Measurements from ENCODE around the gene SBF2. TPM values are rescaled to one million over a fixed set of nuclear protein-coding genes. Genes with fewer than 3 reads are reported as not detected.

The SBF2 gene
- total RNA-seq, 5 donors from 2014 or later (not counting 1 experiment from before 2014, with no cell fraction given) = 9.5 to 23.5 (median 13.0) TPM

DNA sequence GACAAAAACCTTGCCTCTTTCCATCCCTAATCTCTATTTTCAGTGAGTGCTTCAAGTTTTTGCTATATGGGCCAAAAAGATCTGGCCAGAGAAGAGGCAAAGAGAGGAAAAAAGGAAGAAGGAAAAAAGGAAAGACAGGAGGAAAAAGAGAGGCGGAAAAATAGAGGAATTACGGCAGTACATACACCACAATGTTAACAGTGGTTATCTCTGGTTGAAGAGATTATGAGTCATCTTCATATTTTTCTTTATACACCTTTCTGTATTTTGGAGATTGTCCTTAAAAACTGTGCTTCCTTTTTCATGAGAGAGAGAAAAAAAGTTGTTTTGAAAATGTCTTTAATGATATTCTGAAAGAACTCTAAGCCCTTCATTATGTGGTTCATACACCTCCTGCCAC lies 133.7 kb downstream of the SBF2 start:
- no peak for DNase-seq
- CTCF ChIA-PET = no interaction called here

DNA sequence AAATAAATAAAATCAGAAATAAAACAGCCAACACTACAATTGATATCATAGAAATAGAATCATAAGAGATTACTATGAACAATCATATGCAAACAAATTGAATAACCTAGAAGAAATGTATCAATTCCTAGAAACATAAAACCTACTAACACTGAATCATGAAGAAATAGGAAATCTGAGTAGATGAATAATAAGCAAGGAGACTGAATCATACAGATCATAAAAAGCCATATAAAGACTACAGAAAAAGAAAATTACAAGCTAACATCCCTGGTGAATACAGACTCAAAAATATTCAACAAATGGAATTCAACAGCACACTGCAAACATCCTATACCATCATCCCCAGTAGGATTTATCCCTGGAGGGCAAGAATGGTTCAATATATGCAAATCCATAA lies 135.6 kb downstream of the SBF2 start:
- CTCF ChIA-PET = interaction anchor here in 1 of 2 donors (0.6 kb wide), 1 partner anchor 1966 kb away, joined by 4 read pairs; no protein-coding TSS in a partner anchor
- no peak overlapping the region for H3K4me3 ChIP-seq (ENCODE audit: control insufficient read depth in 1 of 2, extremely low read depth in 1 of 2, low read length in 1 of 2)
- ATAC-seq (replicated peaks in 1 of 4) = no peak

More for the DNA sequence above, 133.7 kb downstream of the SBF2 start:
- Histone ChIP-seq H3K4me3 (ENCODE audit: control insufficient read depth in 1 of 2, extremely low read depth in 1 of 2, low read length in 1 of 2) (no peak overlapping the region), H3K27ac (ENCODE audit: low read length) (no peak overlapping the region), H3K4me1 (ENCODE audit: control insufficient read depth in 1 of 2, extremely low read depth in 1 of 2, insufficient read depth in 2 of 2, low read length in 2 of 2) (no peaks in the 10 kb centered on the region), H3K9me3 (no peaks in the 10 kb centered on the region), H3K36me3 (ENCODE audit: control insufficient read depth in 2 of 2, extremely low read depth in 1 of 2, insufficient read depth in 1 of 2, low read length in 1 of 2) (no peaks in the 10 kb centered on the region), H3K27me3 (replicated peaks in 1 of 2; ENCODE audit: control insufficient read depth in 2 of 2, extremely low read depth in 1 of 2, insufficient read depth in 2 of 2, low read length in 1 of 2) (no peaks in the 10 kb centered on the region)
- peaks cover 17% of the 10 kb centered on the region for H3K36me3 Mint-ChIP-seq
- no peaks in the 10 kb centered on the region for H3K27me3 Mint-ChIP-seq
- no CpG with 5 or more reads among the region's 2 CpGs for WGBS (ENCODE audit: insufficient coverage)
- H3K9me3 Mint-ChIP-seq = peaks cover 8 to 16% (median 11%) of the 10 kb centered on the region in 3 donors
- POLR2A ChIA-PET = no interaction called here
- H3K4me1 Mint-ChIP-seq = peaks cover 5 to 10% (median 6%) of the 10 kb centered on the region in 3 donors
- ATAC-seq (replicated peaks in 1 of 4) = no peak
- no peak overlapping the region for H3K27ac Mint-ChIP-seq
- H3K4me3 Mint-ChIP-seq = no peak overlapping the region

DNA sequence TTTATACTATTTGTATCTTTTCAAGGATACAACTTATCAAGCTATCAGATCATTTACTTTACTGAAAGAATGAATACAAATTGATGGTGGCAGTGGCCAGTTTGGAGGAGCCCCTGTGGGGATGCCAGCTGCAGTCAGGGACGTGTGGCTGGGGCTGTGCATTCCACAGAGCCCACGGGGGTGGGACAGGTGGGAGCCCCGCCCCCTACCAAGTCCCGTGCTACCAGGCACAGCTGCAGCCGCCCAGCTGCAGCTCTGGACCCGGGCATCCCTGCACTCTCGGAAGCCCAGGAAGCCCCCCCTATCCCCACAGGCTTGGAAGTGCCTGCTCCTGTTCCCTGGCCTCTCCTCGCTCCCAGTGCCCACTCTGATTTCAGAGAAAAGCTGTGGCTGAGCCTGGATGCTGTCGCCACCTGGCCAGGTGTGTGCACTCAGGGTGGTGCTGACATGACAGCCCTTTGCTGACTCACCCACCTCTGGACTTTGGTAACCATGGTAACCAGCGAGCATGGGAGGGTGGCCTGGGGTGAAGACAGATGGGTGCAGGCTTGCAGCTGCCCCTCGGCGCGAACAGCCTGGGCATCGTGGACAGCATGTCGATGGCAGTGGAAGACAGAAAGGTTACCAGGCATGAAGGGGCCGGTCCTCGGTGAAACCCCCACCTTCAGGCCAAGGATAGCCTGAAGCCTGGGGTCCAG lies 138.1 kb downstream of the SBF2 start:
- H3K27ac ChIP-seq (ENCODE audit: low read length) = no peak overlapping the region
- Mint-ChIP-seq H3K9me3 (peaks cover 8 to 16% (median 11%) of the 10 kb centered on the region in 3 donors), H3K4me1 (peaks cover 0 to 4% (median 3%) of the 10 kb centered on the region in 3 donors), H3K27ac (no peak overlapping the region), H3K27me3 (no peaks in the 10 kb centered on the region), H3K36me3 (peaks cover 17% of the 10 kb centered on the region), H3K4me3 (no peak overlapping the region)
- no peaks in the 10 kb centered on the region for H3K9me3 ChIP-seq
- no peak for DNase-seq
- no peak for ATAC-seq (replicated peaks in 1 of 4)
- no peak overlapping the region for H3K4me3 ChIP-seq (ENCODE audit: control insufficient read depth in 1 of 2, extremely low read depth in 1 of 2, low read length in 1 of 2)
- H3K36me3 ChIP-seq (ENCODE audit: control insufficient read depth in 2 of 2, extremely low read depth in 1 of 2, insufficient read depth in 1 of 2, low read length in 1 of 2) = no peaks in the 10 kb centered on the region
- no peaks in the 10 kb centered on the region for H3K27me3 ChIP-seq (replicated peaks in 1 of 2; ENCODE audit: control insufficient read depth in 2 of 2, extremely low read depth in 1 of 2, insufficient read depth in 2 of 2, low read length in 1 of 2)
- ChIA-PET POLR2A (no interaction called here), CTCF (no interaction called here)
- H3K4me1 ChIP-seq (ENCODE audit: control insufficient read depth in 1 of 2, extremely low read depth in 1 of 2, insufficient read depth in 2 of 2, low read length in 2 of 2) = no peaks in the 10 kb centered on the region
- WGBS (ENCODE audit: insufficient coverage) = 91% methylated on average over 17 of the region's 17 CpGs

More for the DNA sequence above, 135.6 kb downstream of the SBF2 start:
- no peaks in the 10 kb centered on the region for H3K4me1 ChIP-seq (ENCODE audit: control insufficient read depth in 1 of 2, extremely low read depth in 1 of 2, insufficient read depth in 2 of 2, low read length in 2 of 2)
- no peaks in the 10 kb centered on the region for H3K36me3 ChIP-seq (ENCODE audit: control insufficient read depth in 2 of 2, extremely low read depth in 1 of 2, insufficient read depth in 1 of 2, low read length in 1 of 2)
- no peaks in the 10 kb centered on the region for H3K9me3 ChIP-seq
- Mint-ChIP-seq H3K4me1 (peaks cover 0 to 7% (median 4%) of the 10 kb centered on the region in 3 donors), H3K27me3 (no peaks in the 10 kb centered on the region), H3K9me3 (peaks cover 8 to 16% (median 11%) of the 10 kb centered on the region in 3 donors), H3K27ac (no peak overlapping the region), H3K36me3 (peaks cover 17% of the 10 kb centered on the region), H3K4me3 (no peak overlapping the region)
- no peaks in the 10 kb centered on the region for H3K27me3 ChIP-seq (replicated peaks in 1 of 2; ENCODE audit: control insufficient read depth in 2 of 2, extremely low read depth in 1 of 2, insufficient read depth in 2 of 2, low read length in 1 of 2)
- POLR2A ChIA-PET = no interaction called here
- DNase-seq = no peak
- H3K27ac ChIP-seq (ENCODE audit: low read length) = no peak overlapping the region

DNA sequence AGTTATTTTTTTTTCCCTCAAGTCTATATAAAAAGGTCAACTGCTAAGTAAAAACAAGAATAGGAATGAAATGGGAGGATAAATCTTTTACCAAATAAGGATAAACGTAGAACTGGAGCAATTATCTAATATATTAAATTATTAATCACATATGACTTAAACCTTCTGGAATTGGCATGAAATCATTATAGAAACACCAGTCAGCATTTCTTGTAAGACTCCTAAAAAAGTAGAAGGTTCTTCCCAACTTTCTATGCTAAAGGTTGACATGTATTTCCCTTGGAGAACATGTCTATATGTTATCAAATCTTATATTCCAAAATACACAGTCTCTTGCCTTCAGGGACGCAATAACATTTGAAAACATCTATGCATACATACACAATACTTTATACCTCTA lies 143.2 kb downstream of the SBF2 start:
- Histone ChIP-seq H3K9me3 (no peaks in the 10 kb centered on the region), H3K36me3 (ENCODE audit: control insufficient read depth in 2 of 2, extremely low read depth in 1 of 2, insufficient read depth in 1 of 2, low read length in 1 of 2) (no peaks in the 10 kb centered on the region), H3K27ac (ENCODE audit: low read length) (no peak overlapping the region), H3K4me3 (ENCODE audit: control insufficient read depth in 1 of 2, extremely low read depth in 1 of 2, low read length in 1 of 2) (no peak overlapping the region), H3K27me3 (replicated peaks in 1 of 2; ENCODE audit: control insufficient read depth in 2 of 2, extremely low read depth in 1 of 2, insufficient read depth in 2 of 2, low read length in 1 of 2) (no peaks in the 10 kb centered on the region), H3K4me1 (ENCODE audit: control insufficient read depth in 1 of 2, extremely low read depth in 1 of 2, insufficient read depth in 2 of 2, low read length in 2 of 2) (no peaks in the 10 kb centered on the region)
- no peak for ATAC-seq (replicated peaks in 1 of 4)
- H3K9me3 Mint-ChIP-seq = peaks cover 3 to 10% (median 4%) of the 10 kb centered on the region in 3 donors
- peaks cover 8% of the 10 kb centered on the region for H3K36me3 Mint-ChIP-seq
- no peaks in the 10 kb centered on the region for H3K4me1 Mint-ChIP-seq
- no peak overlapping the region for H3K4me3 Mint-ChIP-seq
- no peaks in the 10 kb centered on the region for H3K27me3 Mint-ChIP-seq
- POLR2A ChIA-PET = no interaction called here
- CTCF ChIA-PET = no interaction called here
- WGBS (ENCODE audit: insufficient coverage) = 100% methylated on average over 1 of the region's 2 CpGs
- H3K27ac Mint-ChIP-seq = no peak overlapping the region
- DNase-seq = no peak

DNA sequence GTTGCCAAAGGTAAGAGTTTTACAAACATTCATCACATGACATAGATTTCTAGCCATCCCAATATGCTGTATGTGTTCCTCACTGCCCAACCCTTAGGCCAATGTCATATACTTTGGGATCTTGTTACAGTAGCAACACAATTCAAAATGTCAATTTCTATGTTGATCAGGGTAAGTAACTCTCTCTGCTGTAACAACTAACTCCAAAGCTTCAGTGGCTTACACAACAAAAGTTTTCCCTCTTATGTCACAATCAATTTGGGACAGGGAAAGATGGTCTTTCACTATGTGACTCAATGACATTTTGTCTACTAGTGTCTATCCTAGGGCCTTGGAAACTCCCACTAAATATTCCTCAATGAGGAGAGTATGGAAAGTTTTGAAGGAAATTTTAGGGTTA lies 144.5 kb downstream of the SBF2 start:
- Histone ChIP-seq H3K4me3 (ENCODE audit: control insufficient read depth in 1 of 2, extremely low read depth in 1 of 2, low read length in 1 of 2) (no peak overlapping the region), H3K36me3 (ENCODE audit: control insufficient read depth in 2 of 2, extremely low read depth in 1 of 2, insufficient read depth in 1 of 2, low read length in 1 of 2) (no peaks in the 10 kb centered on the region), H3K4me1 (ENCODE audit: control insufficient read depth in 1 of 2, extremely low read depth in 1 of 2, insufficient read depth in 2 of 2, low read length in 2 of 2) (no peaks in the 10 kb centered on the region), H3K9me3 (no peaks in the 10 kb centered on the region), H3K27ac (ENCODE audit: low read length) (no peak overlapping the region), H3K27me3 (replicated peaks in 1 of 2; ENCODE audit: control insufficient read depth in 2 of 2, extremely low read depth in 1 of 2, insufficient read depth in 2 of 2, low read length in 1 of 2) (no peaks in the 10 kb centered on the region)
- Mint-ChIP-seq H3K4me3 (no peak overlapping the region), H3K4me1 (no peaks in the 10 kb centered on the region), H3K27me3 (no peaks in the 10 kb centered on the region), H3K27ac (no peak overlapping the region), H3K36me3 (peaks cover 8% of the 10 kb centered on the region), H3K9me3 (peaks cover 3 to 10% (median 4%) of the 10 kb centered on the region in 3 donors)
- CTCF ChIA-PET = no interaction called here
- ATAC-seq (replicated peaks in 1 of 4) = no peak
- POLR2A ChIA-PET = no interaction called here
- no peak for DNase-seq

DNA sequence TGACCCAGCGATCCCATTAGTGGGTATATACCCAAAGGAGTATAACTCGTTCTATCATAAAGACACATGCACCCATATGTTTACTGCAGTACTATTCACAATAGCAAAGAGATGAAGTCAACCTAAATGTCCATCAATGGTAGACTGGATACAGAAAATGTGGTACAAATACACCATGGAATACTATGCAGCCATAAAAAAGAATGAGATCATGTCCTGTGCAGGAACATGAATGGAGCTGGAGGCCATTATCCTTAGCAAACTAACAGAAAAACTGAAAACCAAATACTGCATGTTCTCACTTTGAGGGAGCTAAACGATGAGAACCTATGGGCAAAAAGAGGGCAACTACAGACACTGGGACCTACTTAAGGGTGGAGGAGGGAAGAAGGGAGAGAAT lies 146.8 kb downstream of the SBF2 start:
- no peaks in the 10 kb centered on the region for H3K27me3 ChIP-seq (replicated peaks in 1 of 2; ENCODE audit: control insufficient read depth in 2 of 2, extremely low read depth in 1 of 2, insufficient read depth in 2 of 2, low read length in 1 of 2)
- ATAC-seq (replicated peaks in 1 of 4) = no peak
- Mint-ChIP-seq H3K36me3 (peaks cover 8% of the 10 kb centered on the region), H3K9me3 (peaks cover 3 to 10% (median 4%) of the 10 kb centered on the region in 3 donors), H3K4me1 (no peaks in the 10 kb centered on the region), H3K27me3 (no peaks in the 10 kb centered on the region), H3K27ac (no peak overlapping the region), H3K4me3 (no peak overlapping the region)
- DNase-seq = no peak
- H3K4me1 ChIP-seq (ENCODE audit: control insufficient read depth in 1 of 2, extremely low read depth in 1 of 2, insufficient read depth in 2 of 2, low read length in 2 of 2) = no peaks in the 10 kb centered on the region
- no peak overlapping the region for H3K4me3 ChIP-seq (ENCODE audit: control insufficient read depth in 1 of 2, extremely low read depth in 1 of 2, low read length in 1 of 2)
- H3K9me3 ChIP-seq = no peaks in the 10 kb centered on the region
- no CpG with 5 or more reads among the region's 3 CpGs for WGBS (ENCODE audit: insufficient coverage)
- H3K36me3 ChIP-seq (ENCODE audit: control insufficient read depth in 2 of 2, extremely low read depth in 1 of 2, insufficient read depth in 1 of 2, low read length in 1 of 2) = no peaks in the 10 kb centered on the region
- H3K27ac ChIP-seq (ENCODE audit: low read length) = no peak overlapping the region
- POLR2A ChIA-PET = no interaction called here
- CTCF ChIA-PET = interaction anchor here in 1 of 2 donors (0.5 to 0.7 kb wide), 2 partner anchors 185 to 1052 kb away, joined by 3 to 4 read pairs; no protein-coding TSS in a partner anchor
